HepG2 (cell line): ENCODE data around the gene KHNYN. TPM values are rescaled to one million over a fixed set of nuclear protein-coding genes. Genes with fewer than 3 reads are reported as not detected.
A peak's percentile ranks its signal among the peaks of the same experiment; 100 is the strongest.

Source experiments
- ASH2L ChIP-seq: fragments of 300-600, 200-600 bp; sonication (generic); IDR thresholded peaks from 2 replicates; pipeline ENCODE4 v1.7.0; 2017; ENCODE audit warnings: low read depth, mild to moderate bottlenecking, moderate library complexity, mixed read lengths, low read length; ENCODE audit not compliant: insufficient read length
- BCL3 ChIP-seq: sonication (generic); formaldehyde crosslinking; IDR thresholded peaks from 2 replicates; pipeline ENCODE4 v1.5.1; 2020; ENCODE audit warnings: mild to moderate bottlenecking, missing genetic modification reagents, moderate library complexity
- CBX1 ChIP-seq: IDR thresholded peaks from one replicate; pipeline ENCODE4 v1.6.1; 2016; ENCODE audit warnings: antibody characterized with exemption, low read depth
- CHCHD3 ChIP-seq: sonication (generic); formaldehyde crosslinking; IDR thresholded peaks from 2 replicates; pipeline ENCODE4 v1.8.0; 2022; ENCODE audit warnings: mild to moderate bottlenecking, missing genetic modification reagents, moderate library complexity
- DNMT1 ChIP-seq: sonication (generic); formaldehyde crosslinking; IDR thresholded peaks from 2 replicates; pipeline ENCODE4 v1.5.1; 2020; ENCODE audit warnings: mild to moderate bottlenecking, missing genetic modification reagents
- FOXK2 ChIP-seq: fragments of 450-650 bp; IDR thresholded peaks from 2 replicates; pipeline ENCODE4 v1.6.1; 2016
- FOXO4 ChIP-seq: sonication (generic); formaldehyde crosslinking; conservative IDR thresholded peaks from 2 replicates; pipeline ENCODE4 v1.8.1; 2023; ENCODE audit warnings: missing genetic modification reagents
- GFI1 ChIP-seq: sonication (generic); formaldehyde crosslinking; IDR thresholded peaks from 2 replicates; pipeline ENCODE4 v1.5.0; 2020; ENCODE audit warnings: missing genetic modification reagents, mild to moderate bottlenecking, borderline replicate concordance
- HMG20A ChIP-seq: IDR thresholded peaks from 2 replicates; pipeline ENCODE4 v1.6.1; 2016; ENCODE audit warnings: borderline replicate concordance
- HOXA3 ChIP-seq: sonication (generic); formaldehyde crosslinking; IDR thresholded peaks from 2 replicates; pipeline ENCODE4 v1.5.0; 2020; ENCODE audit warnings: missing genetic modification reagents
- HOXD1 ChIP-seq: sonication (generic); formaldehyde crosslinking; IDR thresholded peaks from 2 replicates; pipeline ENCODE4 v1.5.0; 2020; ENCODE audit warnings: missing genetic modification reagents
- IRF2 ChIP-seq: IDR thresholded peaks from 2 replicates; pipeline ENCODE4 v1.6.1; 2018; ENCODE audit warnings: missing genetic modification reagents, missing compliant biosample characterization
- KDM3A ChIP-seq: IDR thresholded peaks from 2 replicates; pipeline ENCODE4 v1.6.1; 2018; ENCODE audit warnings: low read depth, missing compliant biosample characterization
- MAZ ChIP-seq, 2 experiments: sonication (generic) in 1 of 2; formaldehyde crosslinking in 1 of 2; IDR thresholded peaks; 2 replicates each; pipeline versions ENCODE4 v1.5.0 to v1.6.1; 2012 to 2020; ENCODE audit warnings: low read depth in 2 of 2, mild to moderate bottlenecking in 2 of 2, borderline replicate concordance in 1 of 2, improper control_type of control experiment in 1 of 2, low read length in 1 of 2, missing genetic modification reagents in 1 of 2, moderate library complexity in 1 of 2
- MIER3 ChIP-seq: IDR thresholded peaks from 2 replicates; pipeline ENCODE4 v1.6.1; 2016; ENCODE audit warnings: missing compliant biosample characterization, borderline replicate concordance
- MXI1 ChIP-seq: IDR thresholded peaks from 3 replicates; pipeline ENCODE4 v1.6.1; 2012; ENCODE audit warnings: low read depth, low read length, inconsistent platforms, borderline replicate concordance
- NPAS2 ChIP-seq: sonication (generic); formaldehyde crosslinking; IDR thresholded peaks from 2 replicates; pipeline ENCODE4 v1.8.0; 2022; ENCODE audit warnings: mild to moderate bottlenecking, missing genetic modification reagents, borderline replicate concordance
- RBM39 ChIP-seq: fragments of 200-400 bp; formaldehyde crosslinking; IDR thresholded peaks from one replicate; pipeline ENCODE4 v1.6.1; 2018; ENCODE audit warnings: antibody characterized with exemption, mild to moderate bottlenecking, low read depth, low read length; ENCODE audit not compliant: poor library complexity, severe bottlenecking
- SKI ChIP-seq: fragments of 450-650 bp; IDR thresholded peaks from one replicate; pipeline ENCODE4 v1.6.1; 2018; ENCODE audit warnings: mild to moderate bottlenecking; ENCODE audit not compliant: partially characterized antibody
- ZC3H4 ChIP-seq: sonication (generic); formaldehyde crosslinking; IDR thresholded peaks from 2 replicates; pipeline ENCODE4 v1.4.0; 2020; ENCODE audit warnings: missing genetic modification reagents, borderline replicate concordance
- ZGPAT ChIP-seq: IDR thresholded peaks from 2 replicates; pipeline ENCODE4 v1.6.1; 2016; ENCODE audit warnings: mild to moderate bottlenecking
- ZNF274 ChIP-seq: sonication (generic); formaldehyde crosslinking; IDR thresholded peaks from 2 replicates; pipeline ENCODE4 v1.5.1; 2020; ENCODE audit warnings: mild to moderate bottlenecking, missing genetic modification reagents
- ZNF547 ChIP-seq: sonication (generic); formaldehyde crosslinking; IDR thresholded peaks from 2 replicates; pipeline ENCODE4 v1.5.1; 2020; ENCODE audit warnings: mild to moderate bottlenecking, missing genetic modification reagents
- ZNF552 ChIP-seq: sonication (generic); formaldehyde crosslinking; IDR thresholded peaks from 2 replicates; pipeline ENCODE4 v1.9.0; 2022; ENCODE audit warnings: missing genetic modification reagents, mild to moderate bottlenecking, borderline replicate concordance
- ZNF557 ChIP-seq: sonication (generic); formaldehyde crosslinking; IDR thresholded peaks from 2 replicates; pipeline ENCODE4 v1.4.0; 2020; ENCODE audit warnings: missing genetic modification reagents
- ZNF761 ChIP-seq: sonication (generic); formaldehyde crosslinking; conservative IDR thresholded peaks from 2 replicates; pipeline ENCODE4 v1.4.0; 2020; ENCODE audit warnings: mild to moderate bottlenecking, missing genetic modification reagents
- ZNF790 ChIP-seq: sonication (generic); formaldehyde crosslinking; IDR thresholded peaks from 2 replicates; pipeline ENCODE4 v1.8.0; 2022; ENCODE audit warnings: missing genetic modification reagents, mild to moderate bottlenecking, borderline replicate concordance
- polyA plus RNA-seq, 8 experiments: library from polyadenylated mRNA; depleted of rRNA in 3 of 8; stranded (reverse) in 7 of 8; unstranded in 1 of 8; fragments of >200 nt; fragmentation: Illumina TruSeq in 4 of 8; extraction: Trizol in 4 of 8; gene quantifications; 2 replicates each; pipeline versions ENCODE4 v1.2.1 to v1.2.3, GENCODE V29; 2011 to 2016; ENCODE audit warnings: low read depth in 4 of 8, missing spikeins in 1 of 8, mixed read lengths in 1 of 8; ENCODE audit not compliant: insufficient read depth in 1 of 8
- total RNA-seq, 5 experiments: library from RNA; depleted of rRNA; stranded (reverse); fragments of >200 nt; fragmentation: Illumina TruSeq; extraction: Trizol; gene quantifications; 2 replicates each; pipeline ENCODE4 v1.2.3, GENCODE V29; 2016; ENCODE audit warnings: low read depth in 1 of 5

Gene KHNYN
- total and polyA plus RNA-seq, 2 of the 13 experiments (the other 11 are each of a cell fraction or from before 2014, with no cell fraction given) = 52.8 to 75.7 TPM

GRCh38 chr14:24429395-24430142, at the start of gene KHNYN, which contains the start of gene CBLN3 (continued):
- TF ChIP-seq MAZ (IDR thresholded peaks at IDR 0.05; ENCODE audit: borderline replicate concordance, low read depth, low read length) = peak; percentile 79; the same call in 1 of the 2 replicates
- peak; percentile 97 for TF ChIP-seq MAZ (CRISPR knock-in tag; IDR thresholded peaks at IDR 0.05; ENCODE audit: low read depth)
- TF ChIP-seq ZC3H4 = peak; percentile 61; the same call in 1 of the 2 replicates
- peak; percentile 30 for TF ChIP-seq DNMT1 (CRISPR knock-in tag)
- TF ChIP-seq ZGPAT = peak; percentile 96
- TF ChIP-seq GFI1 = no peak
- TF ChIP-seq HOXA3 (CRISPR knock-in tag) = peak; percentile 87
- TF ChIP-seq NPAS2 (CRISPR knock-in tag) = no peak
- TF ChIP-seq ZNF557 (CRISPR knock-in tag) = 0 out of 2 replicates have a peak, but pooled peaks have one; percentile 12
- TF ChIP-seq KDM3A (CRISPR knock-in tag) = peak; percentile 90
- TF ChIP-seq FOXO4 (CRISPR knock-in tag) = no peak
- TF ChIP-seq ZNF790 (CRISPR knock-in tag) = no peak
- TF ChIP-seq SKI = peak; percentile 79
- TF ChIP-seq CBX1 = peak; percentile 85
- TF ChIP-seq CHCHD3 = peak; percentile 94
- 0 out of 2 replicates have a peak, but pooled peaks have one; percentile 49 for TF ChIP-seq HOXD1 (CRISPR knock-in tag)
- TF ChIP-seq IRF2 (CRISPR knock-in tag) = 0 out of 2 replicates have a peak, but pooled peaks have one; percentile 28
- peak; percentile 86 for TF ChIP-seq BCL3 (CRISPR knock-in tag)
- TF ChIP-seq ZNF761 (CRISPR knock-in tag) = no peak; the same call in 1 of the 2 replicates
- peak; percentile 98 for TF ChIP-seq ZNF274 (CRISPR knock-in tag)
- TF ChIP-seq ZNF552 = no peak
- peak; percentile 78; the same call in 1 of the 3 replicates for TF ChIP-seq MXI1
- peak; percentile 98 for TF ChIP-seq RBM39
- TF ChIP-seq FOXK2 = no peak
- peak; percentile 83; the same call in 1 of the 2 replicates for TF ChIP-seq MIER3 (CRISPR knock-in tag)
- TF ChIP-seq ASH2L = peak; percentile 86
- peak; percentile 97 for TF ChIP-seq ZNF547 (CRISPR knock-in tag)
- TF ChIP-seq HMG20A (CRISPR knock-in tag) = no peak; the same call in 1 of the 2 replicates
